HEK293T (cell line): Measurements from ENCODE around the gene USP10.

ENCODE experiments used
- CTCF ChIA-PET: fragments of 350-600 bp; formaldehyde crosslinking; extraction: SDS; loops from one replicate; lab custom pipeline; 2021; ENCODE audit warnings: antibody characterized with exemption, inconsistent platforms; lab: Yijun Ruan, JAX
- POLR2A ChIA-PET: fragments of 350-600 bp; formaldehyde crosslinking; extraction: SDS; loops from one replicate; lab custom pipeline; 2020; ENCODE audit warnings: antibody characterized with exemption, inconsistent platforms; lab: Yijun Ruan, JAX
- DNase-seq: peaks from one replicate; pipeline ENCODE4 v3.0.0; 2012; ENCODE audit warnings: mixed read lengths; ENCODE audit errors: extremely low spot score
- ARNT ChIP-seq: fragments of 450-650 bp; IDR thresholded peaks from 2 replicates; pipeline ENCODE4 v1.6.1; 2017; ENCODE audit warnings: mild to moderate bottlenecking
- BHLHE40 ChIP-seq: fragments of 450-650 bp; IDR thresholded peaks from 2 replicates; pipeline ENCODE4 v1.6.1; 2016; ENCODE audit warnings: mild to moderate bottlenecking, moderate library complexity, borderline replicate concordance
- CTBP1 ChIP-seq: fragments of 450-650 bp; IDR thresholded peaks from 2 replicates; pipeline ENCODE4 v1.6.1; 2016; ENCODE audit warnings: borderline replicate concordance
- ELF4 ChIP-seq: fragments of 450-650 bp; IDR thresholded peaks from 2 replicates; pipeline ENCODE4 v1.6.1; 2017; ENCODE audit warnings: antibody characterized with exemption
- FOXA1 ChIP-seq: fragments of 450-650 bp; IDR thresholded peaks from 2 replicates; pipeline ENCODE4 v1.6.1; 2016; ENCODE audit warnings: mild to moderate bottlenecking
- FOXK2 ChIP-seq: fragments of 450-650 bp; IDR thresholded peaks from 2 replicates; pipeline ENCODE4 v1.6.1; 2016; ENCODE audit warnings: mild to moderate bottlenecking
- FOXM1 ChIP-seq: fragments of 450-650 bp; IDR thresholded peaks from 2 replicates; pipeline ENCODE4 v1.6.1; 2017; ENCODE audit warnings: mild to moderate bottlenecking, borderline replicate concordance
- HDGF ChIP-seq: fragments of 450-650 bp; IDR thresholded peaks from 2 replicates; pipeline ENCODE4 v1.6.1; 2017; ENCODE audit warnings: antibody characterized with exemption, borderline replicate concordance
- L3MBTL2 ChIP-seq: fragments of 450-650 bp; conservative IDR thresholded peaks from 2 replicates; pipeline ENCODE4 v1.6.1; 2016; ENCODE audit warnings: mild to moderate bottlenecking
- LEF1 ChIP-seq: fragments of 450-650 bp; IDR thresholded peaks from 2 replicates; pipeline ENCODE4 v1.6.1; 2017; ENCODE audit warnings: mild to moderate bottlenecking, borderline replicate concordance
- NFRKB ChIP-seq: fragments of 450-650 bp; IDR thresholded peaks from 2 replicates; pipeline ENCODE4 v1.6.1; 2016; ENCODE audit warnings: mild to moderate bottlenecking, moderate library complexity
- PKNOX1 ChIP-seq: fragments of 450-650 bp; IDR thresholded peaks from 2 replicates; pipeline ENCODE4 v1.6.1; 2016
- SP1 ChIP-seq: fragments of 450-650 bp; IDR thresholded peaks from 2 replicates; pipeline ENCODE4 v1.6.1; 2017
- SUZ12 ChIP-seq: fragments of 450-650 bp; IDR thresholded peaks from 2 replicates; pipeline ENCODE4 v1.6.1; 2016; ENCODE audit warnings: mild to moderate bottlenecking
- TARDBP ChIP-seq: fragments of 450-650 bp; IDR thresholded peaks from 2 replicates; pipeline ENCODE4 v1.6.1; 2016
- ZNF384 ChIP-seq: fragments of 450-650 bp; IDR thresholded peaks from 2 replicates; pipeline ENCODE4 v1.6.1; 2016

The USP10 gene

GRCh38 chr16:84737192-84738011 lies 37.6 kb downstream of the USP10 start:
- TF ChIP-seq L3MBTL2: no peak
- TF ChIP-seq SP1: no peak
- TF ChIP-seq FOXK2: no peak
- no peak for TF ChIP-seq ZNF384
- no peak for TF ChIP-seq FOXM1
- no peak for TF ChIP-seq TARDBP
- TF ChIP-seq FOXA1: no peak
- TF ChIP-seq HDGF: no peak
- no peak for TF ChIP-seq NFRKB
- no peak for TF ChIP-seq CTBP1
- TF ChIP-seq ARNT: no peak
- no peak for TF ChIP-seq BHLHE40
- TF ChIP-seq PKNOX1: no peak
- DNase-seq: no peak
- ChIA-PET POLR2A (interaction anchor here (0.8 kb wide), 1 partner anchor 274 kb away, joined by 3 read pairs; the partner anchor contains the start of gene ZDHHC7), CTCF (interaction anchor here (0.6 to 5.0 kb wide), 18 partner anchors 8 to 234 kb away, joined by 3 to 40 read pairs (median 4); no protein-coding TSS in a partner anchor)

GRCh38 chr16:84738255-84739038 lies 38.6 kb downstream of the USP10 start:
- POLR2A ChIA-PET: interaction anchor here (0.8 kb wide), 1 partner anchor 272 kb away, joined by 3 read pairs; the partner anchor contains the start of gene ZDHHC7
- CTCF ChIA-PET: interaction anchor here (0.6 to 5.0 kb wide), 24 partner anchors 9 to 233 kb away, joined by 3 to 40 read pairs (median 4); no protein-coding TSS in a partner anchor
- DNase-seq: peak; percentile 72
- no peak for TF ChIP-seq BHLHE40
- TF ChIP-seq LEF1: no peak
- TF ChIP-seq SUZ12: no peak
- no peak for TF ChIP-seq FOXA1
- no peak for TF ChIP-seq ELF4
- TF ChIP-seq CTBP1: no peak
- TF ChIP-seq ZNF384: no peak
- no peak for TF ChIP-seq FOXM1
- peak; percentile 78 for TF ChIP-seq PKNOX1

GRCh38 chr16:84739349-84740124 lies 39.7 kb downstream of the USP10 start:
- ChIA-PET POLR2A (no interaction called here), CTCF (interaction anchor here (0.6 to 2.5 kb wide), 6 partner anchors 8 to 213 kb away, joined by 3 to 25 read pairs (median 6); no protein-coding TSS in a partner anchor)
- TF ChIP-seq SUZ12 (no peak), SP1 (no peak), BHLHE40 (no peak), FOXK2 (no peak), TARDBP (no peak), CTBP1 (no peak), PKNOX1 (no peak), L3MBTL2 (no peak), ARNT (no peak)
- no peak for DNase-seq

- POLR2A ChIA-PET: no interaction called here
- no peak for TF ChIP-seq TARDBP
- no peak for TF ChIP-seq L3MBTL2
- TF ChIP-seq ELF4: no peak
- no peak for TF ChIP-seq CTBP1
- no peak for TF ChIP-seq BHLHE40
- no peak for TF ChIP-seq SUZ12
- no peak for TF ChIP-seq SP1
- TF ChIP-seq FOXK2: no peak
- no peak for TF ChIP-seq NFRKB
- TF ChIP-seq HDGF: no peak
- TF ChIP-seq PKNOX1: no peak
- no peak for TF ChIP-seq FOXA1
- TF ChIP-seq LEF1: no peak
- TF ChIP-seq FOXM1: no peak
- TF ChIP-seq ZNF384: no peak
- no peak for TF ChIP-seq ARNT
- no peak for DNase-seq
- CTCF ChIA-PET: interaction anchor here (0.6 kb wide), 1 partner anchor 230 kb away, joined by 3 read pairs; no protein-coding TSS in a partner anchor
These were observed 40.9 kb downstream of the USP10 start for GRCh38 chr16:84740596-84741116.
